ENCODE results near the gene FKBP9.
"Not testable (repeated sequence)": the region's sequence is repeated elsewhere in the genome, so short reads cannot be mapped to it uniquely, and the experiment has no call there.

FKBP9 gene

DNA sequence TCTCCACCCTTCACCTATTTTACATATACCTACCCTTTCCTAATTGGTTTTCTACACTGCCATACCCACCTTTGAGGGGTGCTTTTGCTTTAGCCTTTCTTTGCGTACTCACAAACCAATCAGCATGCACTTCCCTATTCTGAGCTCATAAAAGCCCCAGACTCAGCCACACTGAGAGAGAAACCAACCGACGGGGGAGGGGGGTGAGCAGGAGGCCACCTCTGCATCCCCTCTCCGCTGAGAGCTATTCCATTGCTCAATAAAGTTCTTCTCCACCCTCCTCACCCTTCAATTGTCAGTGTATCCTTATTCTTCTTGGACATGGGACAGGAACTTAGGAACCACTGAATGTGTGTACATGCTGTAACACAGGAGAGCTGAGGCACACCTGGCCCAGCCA lies 9.0 kb upstream of the FKBP9 start:
- no peak for DNase-seq (ENCODE audit: low read depth in 2 of 2)

DNA sequence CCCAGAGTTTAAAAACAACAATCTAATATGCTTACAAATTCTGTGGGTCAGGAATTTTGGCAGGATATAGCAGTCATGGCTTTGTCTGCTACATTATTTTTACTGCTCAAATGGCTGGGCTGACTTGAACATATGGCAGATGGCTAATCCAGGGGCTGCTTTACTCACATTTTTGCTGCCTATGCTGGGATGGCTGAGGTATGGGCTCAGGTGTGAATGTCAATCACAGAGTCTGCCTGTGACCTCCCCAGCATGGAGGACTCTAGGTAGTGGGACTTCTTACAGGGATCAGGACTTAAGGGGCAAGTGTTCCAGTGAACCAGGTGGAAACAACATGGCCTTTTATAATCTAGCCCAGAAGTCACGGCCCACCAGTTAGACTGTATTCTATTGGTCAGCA lies 4.4 kb upstream of the FKBP9 start:
- no peak for DNase-seq (ENCODE audit: low read depth in 2 of 2)

DNA sequence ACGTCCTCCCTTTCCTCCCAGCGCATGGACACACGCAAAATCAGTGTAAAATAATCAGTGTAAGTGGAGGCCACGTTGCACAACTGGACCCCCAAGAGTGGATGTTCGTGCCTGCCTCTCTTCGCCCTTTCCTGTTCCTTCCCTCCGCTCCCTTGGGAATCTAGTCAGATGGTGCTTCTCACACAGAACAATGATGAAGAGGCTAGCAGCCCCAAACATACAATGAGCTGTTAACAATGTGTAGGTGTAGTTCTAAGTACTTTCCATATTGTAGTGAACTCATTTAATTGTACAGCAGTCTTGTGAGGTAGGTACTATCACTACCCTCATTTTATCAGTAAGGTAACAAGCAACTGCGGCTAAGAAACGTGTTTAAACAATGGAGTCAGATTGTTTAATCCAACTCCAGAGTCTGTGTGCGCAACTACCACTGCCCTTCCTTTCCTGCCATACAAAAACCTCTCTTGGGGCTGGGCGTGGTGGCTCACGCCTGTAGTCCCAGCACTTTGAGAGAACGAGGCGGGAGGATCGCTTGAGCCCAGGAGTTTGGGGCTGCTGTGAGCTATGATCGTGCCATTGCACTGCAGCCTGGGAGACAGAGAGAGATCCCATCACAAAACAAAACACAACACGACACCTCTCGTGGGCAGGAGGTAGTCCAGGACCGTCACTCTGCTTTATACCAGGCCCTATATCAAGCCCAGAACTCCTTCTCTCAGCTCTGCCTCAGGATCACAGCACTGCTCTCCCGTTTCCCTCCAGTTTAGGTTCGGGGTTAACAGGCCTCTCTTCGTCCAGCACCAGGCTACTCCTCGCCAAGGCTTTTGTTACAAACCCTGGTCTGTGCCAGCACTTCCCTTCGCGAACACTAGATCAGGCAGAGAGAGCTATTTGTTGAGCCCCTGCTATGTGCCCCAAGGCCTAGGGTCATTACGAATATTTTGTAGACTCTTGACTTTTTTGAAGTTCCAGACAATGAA lies 1.1 kb downstream of the FKBP9 start:
- DNase-seq (ENCODE audit: low read depth in 2 of 2) = no peak

DNA sequence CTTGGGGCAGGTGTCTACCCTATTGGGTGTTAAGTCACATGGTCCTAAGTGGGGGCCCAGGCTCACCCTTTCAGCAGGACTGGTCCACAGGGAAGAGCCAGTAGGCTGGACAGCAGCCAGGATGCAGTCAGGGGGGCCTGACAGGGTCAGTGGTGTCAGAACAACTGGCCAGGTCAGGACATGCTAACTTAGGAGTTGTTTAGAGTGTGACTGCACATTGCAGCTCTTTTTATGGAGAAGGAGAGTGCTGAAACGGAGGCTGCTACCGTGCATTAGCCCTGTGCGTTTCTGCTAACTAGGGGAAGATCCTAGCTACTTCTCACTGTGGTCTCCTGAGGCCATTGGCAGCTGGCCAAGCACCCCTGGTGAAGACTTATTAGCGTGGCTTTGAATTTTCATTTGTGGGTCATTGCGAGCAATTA lies 6.7 kb downstream of the FKBP9 start:
- not testable (repeated sequence) for DNase-seq (ENCODE audit: low read depth in 2 of 2)

DNA sequence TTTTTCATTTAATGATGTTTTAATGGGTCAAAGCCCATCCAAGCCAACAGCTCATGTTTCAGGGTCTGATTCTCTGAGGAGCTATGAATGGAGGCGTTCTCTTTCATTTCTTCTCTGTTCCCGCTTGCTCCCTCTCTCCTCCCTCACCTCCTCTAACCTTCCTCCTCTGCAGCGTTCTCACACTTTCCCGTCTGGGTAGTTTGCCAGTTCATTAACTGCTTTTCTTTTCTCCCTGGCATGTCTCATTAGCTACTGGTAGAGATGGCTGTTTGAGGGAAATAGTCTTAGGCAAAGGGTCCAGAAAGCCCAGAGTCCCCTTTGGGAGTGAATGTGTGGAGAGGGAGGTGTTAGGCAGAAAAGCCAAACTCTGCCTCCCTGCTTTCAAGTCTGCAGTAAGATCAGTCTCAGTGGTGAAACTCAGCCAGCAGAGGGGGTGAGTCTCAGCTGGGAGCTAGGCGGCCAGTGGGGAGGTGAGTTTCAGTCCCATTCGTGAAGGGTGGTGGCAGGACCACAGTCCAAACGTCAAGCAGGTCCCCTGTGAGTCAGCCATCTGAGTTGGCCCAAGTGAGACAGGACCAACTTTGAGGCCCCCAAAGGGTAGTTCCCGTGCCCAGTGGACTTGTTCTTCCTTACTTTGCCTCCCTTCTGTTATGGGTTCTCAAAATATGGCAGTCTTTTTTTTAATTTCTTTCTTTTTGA lies 7.4 kb downstream of the FKBP9 start:
- not testable (repeated sequence) for DNase-seq (ENCODE audit: low read depth in 2 of 2)

DNA sequence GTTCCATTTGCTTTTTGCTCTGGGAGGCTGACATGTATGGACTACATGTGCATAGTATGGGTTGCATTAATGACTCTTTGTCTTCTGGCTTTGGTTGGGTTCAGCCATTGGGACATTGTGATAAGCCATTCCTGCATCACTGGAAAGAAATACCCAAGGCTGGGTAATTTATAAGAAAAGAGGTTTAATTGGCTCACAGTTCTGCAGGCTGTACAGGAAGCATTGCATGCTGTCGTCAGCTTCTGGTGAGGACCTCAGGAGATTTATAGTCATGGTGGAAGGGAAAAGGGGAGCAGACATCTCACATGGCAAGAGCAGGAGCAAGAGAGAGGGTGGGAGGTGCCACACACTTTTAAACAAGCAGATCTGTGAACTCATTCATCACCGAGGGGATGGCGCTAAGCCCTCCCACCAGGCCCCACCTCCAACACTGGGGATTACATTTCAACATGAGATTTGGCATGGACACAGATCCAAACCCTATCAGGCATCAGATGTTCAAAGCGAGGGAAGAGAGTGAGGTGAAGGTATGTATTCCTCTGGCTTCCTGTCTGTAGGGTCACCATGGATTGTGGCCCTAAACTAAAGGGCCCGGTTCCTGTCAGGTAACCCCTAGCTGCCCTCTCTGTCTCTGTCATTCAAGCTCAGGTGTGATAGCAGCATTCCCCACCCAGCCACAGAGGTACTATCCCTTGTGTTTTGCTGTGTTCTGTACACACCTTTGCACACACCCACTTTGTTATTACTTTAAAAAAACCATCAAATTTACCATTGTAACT lies 9.4 kb downstream of the FKBP9 start:
- DNase-seq (ENCODE audit: low read depth in 2 of 2) = not testable (repeated sequence)

DNA sequence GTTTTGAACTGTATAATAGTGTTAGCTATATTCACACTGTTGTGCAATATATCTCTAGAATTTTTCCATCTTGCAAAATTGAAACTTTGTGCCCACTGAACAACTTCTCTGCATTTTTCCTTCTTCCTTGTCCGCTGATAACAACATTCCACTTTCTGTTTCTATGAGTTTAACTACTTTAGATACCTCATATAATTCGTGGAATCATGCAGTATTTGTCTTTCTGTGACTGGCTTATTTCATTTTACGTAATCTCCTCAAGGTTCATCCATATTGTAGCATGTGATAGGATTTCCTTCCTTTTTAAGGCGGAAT lies 10.0 kb downstream of the FKBP9 start:
- not testable (repeated sequence) for DNase-seq (ENCODE audit: low read depth in 2 of 2)

DNA sequence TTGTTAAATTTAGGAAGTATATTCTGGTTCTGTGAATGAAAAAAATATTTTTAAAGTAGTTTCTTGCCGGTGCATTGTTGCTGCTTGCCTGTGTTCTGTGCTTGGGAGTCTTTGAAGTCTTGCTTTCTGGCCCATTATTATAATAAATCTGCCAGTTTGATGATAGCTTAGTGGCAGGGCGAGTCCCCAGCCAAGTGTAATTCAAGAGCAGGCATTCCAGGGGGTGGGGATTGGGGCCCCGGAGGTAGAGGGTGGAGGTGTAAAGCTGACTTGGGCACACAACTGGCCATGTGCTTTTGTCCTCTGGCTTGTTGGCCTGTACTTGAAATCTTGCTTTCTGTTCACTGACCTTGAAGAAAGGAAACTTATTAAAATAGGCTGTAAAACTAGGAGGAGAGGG lies 14.7 kb downstream of the FKBP9 start:
- DNase-seq (ENCODE audit: low read depth in 2 of 2) = not testable (repeated sequence)

DNA sequence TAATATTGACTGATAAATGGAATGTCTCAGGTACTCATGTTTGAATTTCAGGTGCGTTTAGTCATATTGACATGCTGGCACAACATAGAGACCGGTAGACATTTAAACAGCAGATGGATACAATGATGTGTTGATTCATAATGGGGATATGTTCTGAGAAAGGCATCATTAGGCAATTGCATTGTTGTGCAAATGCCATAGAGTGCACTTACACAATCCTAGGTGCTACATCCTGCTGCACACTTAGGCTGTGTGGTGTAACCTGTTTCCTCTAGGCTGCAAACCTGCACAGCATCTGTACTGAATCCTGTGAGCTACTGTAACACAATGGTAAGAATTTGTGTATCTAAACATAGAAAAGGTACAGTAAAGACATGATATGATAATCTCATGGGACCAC lies 19.9 kb downstream of the FKBP9 start:
- not testable (repeated sequence) for DNase-seq (ENCODE audit: low read depth in 2 of 2)

DNA sequence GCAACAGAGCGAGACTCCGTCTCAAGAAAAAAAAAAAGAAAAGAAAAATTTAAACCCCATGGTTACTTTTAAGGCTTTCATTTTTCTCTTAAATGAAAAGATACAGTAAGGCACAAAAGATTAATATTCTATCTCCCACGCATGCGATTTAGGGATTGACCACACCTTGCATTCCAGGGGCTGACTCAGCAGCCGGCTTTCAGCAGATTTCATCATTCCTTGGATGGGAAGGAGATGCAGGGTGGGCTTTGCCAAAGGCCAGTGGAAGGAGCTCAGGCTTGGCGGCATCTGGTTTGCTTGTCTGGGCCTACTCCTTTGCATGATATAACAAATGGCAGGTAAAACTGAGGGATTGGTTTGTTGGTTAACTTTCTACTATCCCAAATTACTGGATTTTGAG lies 22.0 kb downstream of the FKBP9 start:
- DNase-seq (ENCODE audit: low read depth in 2 of 2) = not testable (repeated sequence)

DNA sequence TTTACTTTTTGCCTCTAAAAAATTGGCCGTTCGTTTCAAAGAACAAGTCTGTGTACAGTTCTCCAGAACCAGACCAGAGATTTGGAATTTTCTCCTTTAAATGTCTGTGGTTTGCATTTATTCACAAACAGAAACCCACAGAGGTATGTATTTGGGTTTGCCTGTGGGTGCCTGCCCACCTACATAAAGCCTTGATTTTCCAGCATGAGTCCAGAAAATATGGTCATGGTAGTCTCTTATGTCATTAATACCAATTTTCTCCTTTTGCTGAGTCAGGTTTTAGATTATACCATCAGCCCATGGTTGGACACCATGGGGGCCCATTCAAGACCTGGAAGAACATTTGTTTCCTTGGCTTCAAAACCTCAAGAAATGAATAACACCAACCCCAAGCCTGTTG lies 22.7 kb downstream of the FKBP9 start:
- DNase-seq (ENCODE audit: low read depth in 2 of 2) = not testable (repeated sequence)

DNA sequence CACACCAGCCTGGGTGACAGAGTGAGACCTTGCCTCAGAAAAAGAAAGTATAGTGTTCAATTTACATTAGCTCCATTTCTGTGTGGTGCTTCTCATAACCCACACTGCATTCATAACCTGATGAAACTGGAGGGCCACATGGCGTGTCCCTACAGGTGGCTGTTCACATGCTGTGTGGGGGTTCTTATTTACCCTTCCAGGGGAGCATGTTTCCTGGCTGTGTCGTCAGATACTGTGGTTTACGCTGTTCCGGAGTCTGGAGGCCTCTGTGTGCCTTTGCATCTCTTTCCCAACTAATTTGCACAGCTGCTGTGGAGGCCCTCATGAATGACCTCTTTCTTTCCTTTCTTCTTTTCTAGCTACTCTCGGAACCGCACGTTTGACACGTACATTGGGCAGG lies 30.9 kb downstream of the FKBP9 start:
- DNase-seq (ENCODE audit: low read depth in 2 of 2) = not testable (repeated sequence)

DNA sequence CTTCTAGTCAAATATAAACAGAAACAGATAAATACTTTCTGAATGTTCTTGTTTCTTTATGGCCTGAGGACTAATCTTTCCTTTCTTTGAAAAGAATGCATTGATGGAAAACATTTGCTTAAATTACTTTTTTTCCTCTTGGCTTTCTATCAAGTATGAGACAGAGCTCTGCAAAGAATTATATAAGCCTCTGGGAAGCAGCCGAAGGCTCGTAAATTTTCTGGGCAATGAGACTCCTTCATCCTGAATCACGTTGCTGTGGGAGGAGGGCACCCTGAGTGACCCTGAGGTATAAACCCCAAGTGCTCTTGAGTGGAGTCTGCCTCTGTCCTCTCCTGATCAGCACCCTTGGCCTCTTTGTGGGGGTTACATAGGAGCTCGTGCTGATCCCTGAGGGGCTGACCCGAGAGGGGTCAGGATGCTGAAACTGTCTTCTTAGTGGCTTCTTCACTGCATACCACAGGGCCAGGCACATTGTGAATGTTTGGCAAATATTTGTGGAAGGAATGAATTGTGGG lies 33.9 kb downstream of the FKBP9 start:
- DNase-seq (ENCODE audit: low read depth in 2 of 2) = not testable (repeated sequence)

DNA sequence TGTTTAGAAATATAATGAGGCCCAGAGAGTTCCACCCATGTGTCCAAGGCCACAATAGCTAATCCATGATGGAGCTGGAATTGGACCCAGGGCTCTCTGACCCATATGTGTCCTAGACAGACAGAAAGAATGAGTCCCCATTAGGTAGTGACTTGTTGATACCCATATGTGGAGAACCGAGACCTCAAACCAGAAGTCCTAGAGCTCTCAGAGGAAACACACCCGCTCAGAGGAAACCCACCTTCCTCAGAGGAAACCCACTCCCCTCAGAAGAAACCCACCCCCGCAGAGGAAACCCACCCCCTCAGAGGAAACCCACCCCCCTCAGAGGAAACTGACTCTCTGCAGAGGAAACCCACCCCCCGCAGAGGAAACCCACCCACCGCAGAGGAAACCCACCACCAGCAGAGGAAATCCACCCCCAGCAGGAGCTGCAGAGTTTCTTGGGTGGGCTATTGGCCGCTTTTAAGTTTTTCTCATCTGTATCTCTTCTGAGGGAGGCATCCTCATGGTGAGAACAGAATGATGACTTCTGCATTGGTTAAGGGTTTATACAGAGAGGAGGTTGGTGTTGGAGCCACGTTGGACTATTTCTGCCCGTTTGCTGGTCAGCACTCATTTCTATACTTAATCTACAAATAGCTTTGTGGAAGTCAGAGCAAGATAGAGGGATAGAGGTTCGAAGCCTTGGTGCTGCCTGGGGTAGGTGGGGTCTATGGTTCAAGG lies 34.9 kb downstream of the FKBP9 start:
- not testable (repeated sequence) for DNase-seq (ENCODE audit: low read depth in 2 of 2)

DNA sequence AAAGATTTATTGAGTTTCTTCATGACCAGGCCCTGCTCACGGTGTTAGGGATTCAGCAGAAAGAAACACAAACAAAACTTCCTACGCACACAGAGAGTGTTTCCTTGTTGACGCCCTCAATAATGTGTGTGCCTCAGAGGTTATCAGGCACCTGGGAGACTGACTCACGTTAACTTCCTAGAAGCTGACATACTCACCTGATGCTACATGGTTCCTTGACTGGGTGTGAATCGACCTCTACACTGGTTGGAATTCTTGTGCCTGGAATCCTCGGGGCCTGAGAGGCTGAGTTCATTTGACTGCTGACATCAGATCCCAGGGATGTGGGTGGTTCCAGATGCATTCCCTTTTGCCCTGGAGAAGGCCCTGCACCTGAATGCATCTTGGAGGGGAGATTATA lies 35.5 kb downstream of the FKBP9 start:
- not testable (repeated sequence) for DNase-seq (ENCODE audit: low read depth in 2 of 2)

DNA sequence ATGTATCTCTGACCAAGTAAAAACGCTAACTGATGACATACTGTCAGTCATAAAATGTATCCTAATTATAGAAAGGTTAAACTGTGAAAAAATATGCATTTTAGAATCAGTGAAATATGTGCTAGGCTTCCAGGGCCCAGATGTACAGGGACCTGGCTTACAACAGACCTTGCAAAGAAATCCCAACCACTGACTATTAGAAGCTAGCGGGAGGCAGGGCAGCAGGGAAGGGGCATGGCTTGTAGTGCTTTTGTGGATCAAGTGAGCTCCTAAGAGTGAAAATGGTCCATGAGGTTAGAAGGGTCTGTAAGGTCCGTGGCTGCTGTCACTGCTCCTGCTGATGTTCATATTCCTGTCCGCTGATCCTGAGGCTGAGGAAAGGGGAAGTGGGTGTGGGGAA lies 40.7 kb downstream of the FKBP9 start:
- not testable (repeated sequence) for DNase-seq (ENCODE audit: low read depth in 2 of 2)

DNA sequence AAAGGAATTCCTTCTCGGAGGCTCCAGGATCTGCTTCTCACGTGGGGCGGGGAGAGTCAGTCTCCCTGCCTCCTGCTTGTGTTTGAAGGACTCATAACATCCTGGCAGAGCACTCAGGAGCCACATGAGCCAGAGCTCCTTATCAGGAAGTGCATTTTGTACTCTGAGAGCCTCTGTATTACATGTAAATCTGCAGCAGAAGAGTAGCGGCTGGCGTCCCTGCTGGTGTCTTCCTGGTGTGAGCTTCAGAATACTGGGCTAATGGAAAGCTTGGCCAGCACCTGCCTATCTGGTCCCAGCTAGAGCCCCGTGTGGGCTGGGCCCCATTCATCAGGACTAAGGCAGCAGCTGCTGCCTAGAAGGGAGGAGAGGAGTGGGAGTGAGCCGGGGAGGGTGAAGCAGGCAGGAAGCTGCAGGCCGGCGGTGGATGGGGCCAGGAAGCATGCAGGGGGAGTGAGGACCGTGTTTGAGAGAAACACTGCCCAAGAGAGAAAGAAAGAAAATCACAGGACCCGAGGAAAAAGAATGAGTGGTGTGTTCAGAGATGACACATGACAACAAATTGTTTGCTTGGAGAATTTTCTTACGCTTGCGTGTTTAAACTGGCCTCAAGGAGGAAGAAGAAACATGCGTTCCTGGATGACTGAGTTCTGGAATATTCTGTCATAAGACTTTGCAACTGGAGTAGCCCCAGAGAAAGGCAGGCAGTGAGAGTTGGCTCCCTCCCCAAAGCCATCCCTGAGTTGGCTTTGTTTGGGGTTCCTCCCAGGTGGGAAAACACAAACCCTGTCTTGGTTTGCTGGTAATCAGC lies 41.3 kb downstream of the FKBP9 start:
- not testable (repeated sequence) for DNase-seq (ENCODE audit: low read depth in 2 of 2)

DNA sequence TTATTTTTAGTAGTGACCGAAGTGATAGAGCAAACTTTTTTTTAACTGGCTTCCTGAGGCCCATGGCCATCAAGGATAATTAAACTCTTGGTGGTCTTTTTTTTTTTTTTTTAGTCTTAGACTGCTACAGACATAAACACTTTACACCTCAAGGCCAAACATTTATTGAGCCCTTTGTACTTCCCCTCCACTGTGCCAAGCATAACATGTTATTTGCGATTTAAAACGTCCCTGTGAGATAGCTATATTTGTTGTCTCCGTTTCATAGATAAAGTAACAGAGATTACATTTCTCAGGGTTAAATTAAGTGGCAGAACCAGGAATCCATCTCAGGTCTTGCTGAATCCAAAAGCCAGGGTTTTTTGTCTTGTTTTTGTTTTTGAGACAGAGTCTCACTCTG lies 42.1 kb downstream of the FKBP9 start:
- not testable (repeated sequence) for DNase-seq (ENCODE audit: low read depth in 2 of 2)

DNA sequence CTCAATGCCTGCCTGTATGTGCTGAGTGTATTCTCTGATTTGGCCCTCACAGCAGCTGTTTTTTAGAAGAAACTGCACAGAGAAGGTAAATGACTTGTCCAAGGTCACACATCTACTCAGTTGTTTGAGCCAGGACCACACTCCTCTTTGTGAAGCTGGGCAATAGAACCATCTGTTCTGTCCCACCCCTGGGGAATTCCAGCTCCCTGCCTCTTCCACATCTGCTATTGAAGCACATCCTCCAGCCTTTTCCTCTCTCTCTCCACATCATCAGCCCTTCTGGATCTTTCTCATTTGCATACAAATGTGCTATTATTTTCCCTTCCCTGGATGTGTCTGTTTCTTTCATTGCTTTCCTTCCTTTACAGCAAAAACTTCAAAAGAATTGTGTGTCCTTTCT lies 45.9 kb downstream of the FKBP9 start:
- DNase-seq (ENCODE audit: low read depth in 2 of 2) = not testable (repeated sequence)

DNA sequence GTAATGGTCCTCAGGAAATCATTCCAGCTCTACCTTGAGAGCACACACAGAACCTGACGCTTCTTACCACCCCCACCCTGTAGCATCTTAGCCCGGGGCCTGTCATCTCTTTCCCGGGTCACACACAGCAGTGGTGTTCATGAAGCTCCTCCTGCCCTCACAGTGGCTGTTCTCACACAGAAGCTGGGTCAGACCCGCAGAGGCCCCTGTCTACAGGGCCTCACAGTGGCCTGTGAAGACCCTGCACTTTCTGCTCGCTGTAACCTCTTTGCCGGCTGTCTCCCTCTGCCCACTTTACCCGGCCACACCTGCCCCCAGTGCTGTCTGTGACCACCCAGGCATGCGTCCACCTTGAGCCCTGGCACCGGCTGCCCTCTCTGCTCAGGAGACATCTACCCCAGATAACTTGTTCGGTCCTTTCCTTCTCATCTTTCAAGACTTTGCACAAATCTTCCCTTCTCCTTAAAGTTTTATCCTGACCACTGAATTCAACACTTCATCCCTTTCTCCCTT lies 46.9 kb downstream of the FKBP9 start:
- not testable (repeated sequence) for DNase-seq (ENCODE audit: low read depth in 2 of 2)
